Activated CD4-positive, alpha-beta T cell treated with anti-CD3 and anti-CD28 coated beads, Interleukin-2, amount 50 U/mL, for 16 hours (primary cell): Measurements from ENCODE around the gene NOL6.
"Not testable (repeated sequence)": the region's sequence is repeated elsewhere in the genome, so short reads cannot be mapped to it uniquely, and the experiment has no call there.

ENCODE experiments used
- DNase-seq: peaks from one replicate; pipeline ENCODE4 v3.0.0-alpha.2; 2020

Gene NOL6

GRCh38 chr9:33472171-33472880 lies 1.4 kb downstream of the NOL6 start:
- no peak for DNase-seq

GRCh38 chr9:33471361-33471760 lies 2.4 kb downstream of the NOL6 start:
- DNase-seq: no peak

DNA sequence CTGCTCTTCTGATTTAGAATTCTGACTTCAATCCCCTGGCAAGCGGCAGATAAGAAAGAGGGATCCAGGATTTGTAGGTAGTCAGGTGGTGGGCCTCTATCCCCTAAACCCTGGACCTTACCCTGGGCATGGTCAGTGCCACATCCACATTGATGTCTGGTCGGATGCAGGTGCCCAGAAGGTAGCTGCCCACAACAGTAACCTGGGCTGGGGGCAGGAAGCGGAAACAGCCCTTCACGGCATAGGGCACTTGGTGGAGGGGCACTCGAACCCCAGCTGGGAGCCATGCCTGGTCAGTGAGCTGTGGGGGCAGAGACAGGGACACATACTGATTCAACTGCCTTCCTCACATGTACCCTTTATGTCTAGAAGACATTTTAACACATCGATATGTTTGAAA lies 3.8 kb downstream of the NOL6 start:
- no peak for DNase-seq

DNA sequence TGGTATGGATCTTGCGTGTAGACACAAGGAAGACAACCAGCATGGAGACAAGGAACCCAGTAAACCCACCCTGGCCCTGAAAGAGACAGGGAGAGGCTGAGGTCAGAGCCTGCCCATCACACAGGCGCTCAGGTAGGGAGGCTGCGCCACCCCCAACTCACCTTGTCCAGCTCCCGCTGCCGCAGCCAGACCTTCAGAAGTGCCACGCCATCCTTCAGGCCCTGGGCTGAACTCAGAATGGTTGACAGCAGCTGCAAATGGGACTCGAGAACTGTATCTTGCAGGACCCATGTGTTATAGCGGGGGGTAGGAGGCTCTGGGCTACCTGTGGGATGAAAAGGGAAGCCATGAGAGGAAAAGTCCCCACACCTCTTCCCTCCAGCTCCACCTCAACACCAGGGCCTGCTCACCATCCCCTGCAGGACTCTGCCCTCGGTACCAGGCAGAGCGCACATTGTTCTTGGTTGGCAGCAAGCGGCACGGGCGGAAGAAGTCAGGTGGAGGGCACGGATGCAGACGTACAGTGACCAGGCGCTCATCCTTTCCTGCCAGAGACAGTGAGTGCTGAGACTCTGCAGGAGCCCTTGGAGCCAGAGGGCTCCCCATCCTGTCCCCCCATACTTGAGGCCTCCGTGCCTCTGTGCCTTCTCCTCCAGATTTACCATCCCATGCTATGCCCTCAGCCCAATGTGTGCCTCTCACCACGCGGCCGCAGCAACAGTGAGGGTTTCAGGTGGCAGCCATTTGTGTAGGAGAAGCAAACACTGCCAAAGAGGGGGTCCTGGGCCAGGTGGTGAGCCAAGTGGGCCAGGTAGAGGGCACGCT lies 4.7 kb downstream of the NOL6 start:
- no peak for DNase-seq

DNA sequence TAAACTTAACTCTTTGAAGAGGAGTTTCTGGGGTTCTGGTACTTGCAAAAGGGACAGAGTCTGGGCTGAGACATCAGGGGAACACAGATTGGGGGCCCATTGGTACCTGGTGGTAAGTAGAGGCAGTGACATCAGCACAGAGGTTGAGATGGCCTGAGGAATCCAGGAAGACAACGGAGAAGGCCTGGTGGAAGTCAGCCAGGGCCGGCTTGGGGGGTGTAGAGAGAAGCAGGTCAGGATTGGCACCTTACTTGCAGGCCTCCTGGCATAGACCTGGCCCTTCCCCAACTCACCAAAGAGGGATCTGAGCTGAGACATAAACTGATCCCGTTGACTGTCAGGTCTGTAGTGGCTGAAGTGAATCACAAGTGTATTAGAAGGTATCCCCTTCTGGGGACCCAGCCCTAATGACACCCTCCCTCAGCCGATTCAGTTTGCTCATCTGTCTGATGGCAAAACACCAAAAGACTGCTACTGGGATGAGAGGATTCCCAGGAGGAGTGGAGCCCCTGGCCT lies 5.5 kb downstream of the NOL6 start:
- no peak for DNase-seq

DNA sequence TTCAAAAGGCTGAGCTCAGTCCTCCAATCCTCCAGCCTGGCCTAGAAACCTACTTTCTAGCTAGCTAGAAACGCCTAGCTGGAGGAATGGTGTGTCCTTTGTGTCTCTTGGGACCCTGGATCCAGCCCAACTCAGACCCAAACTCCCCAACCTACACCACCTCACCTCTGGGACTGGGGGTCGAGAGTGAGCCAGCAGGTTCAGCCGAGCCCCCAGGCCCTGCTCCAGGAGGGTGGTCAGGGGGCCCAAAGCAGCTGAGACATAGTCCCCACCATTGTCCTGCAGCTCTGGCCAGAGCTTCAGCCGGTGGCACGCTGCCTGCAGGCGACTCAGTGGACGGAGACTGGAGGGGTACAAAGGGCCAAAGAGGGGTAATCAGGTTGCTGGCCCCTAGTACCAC lies 6.2 kb downstream of the NOL6 start:
- no peak for DNase-seq

- DNase-seq: peak; percentile 62
Observed at GRCh38 chr9:33466565-33467495, 6.9 kb downstream of the NOL6 start.

- no peak for DNase-seq
Observed at GRCh38 chr9:33465596-33466564, 7.8 kb downstream of the NOL6 start.

DNA sequence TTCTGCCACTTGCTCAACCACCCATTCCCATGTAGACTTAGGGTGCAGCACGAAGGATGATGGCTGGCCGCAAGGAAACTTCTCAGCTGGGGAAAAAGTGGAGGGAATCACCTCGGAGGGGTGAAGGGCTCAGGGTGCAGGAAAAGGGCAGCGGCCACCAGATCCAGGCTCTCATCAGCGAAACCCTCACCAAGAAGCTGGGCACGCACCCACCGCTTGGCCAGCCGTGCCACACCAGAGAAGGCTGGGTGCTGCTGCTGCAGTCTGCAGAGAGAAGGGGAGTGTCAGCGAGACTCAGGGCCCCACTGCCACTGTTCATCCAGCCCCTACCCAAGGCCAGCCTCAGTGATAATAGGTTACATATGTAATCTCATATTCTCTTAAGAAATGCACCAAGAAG lies 8.6 kb downstream of the NOL6 start:
- DNase-seq: no peak

DNA sequence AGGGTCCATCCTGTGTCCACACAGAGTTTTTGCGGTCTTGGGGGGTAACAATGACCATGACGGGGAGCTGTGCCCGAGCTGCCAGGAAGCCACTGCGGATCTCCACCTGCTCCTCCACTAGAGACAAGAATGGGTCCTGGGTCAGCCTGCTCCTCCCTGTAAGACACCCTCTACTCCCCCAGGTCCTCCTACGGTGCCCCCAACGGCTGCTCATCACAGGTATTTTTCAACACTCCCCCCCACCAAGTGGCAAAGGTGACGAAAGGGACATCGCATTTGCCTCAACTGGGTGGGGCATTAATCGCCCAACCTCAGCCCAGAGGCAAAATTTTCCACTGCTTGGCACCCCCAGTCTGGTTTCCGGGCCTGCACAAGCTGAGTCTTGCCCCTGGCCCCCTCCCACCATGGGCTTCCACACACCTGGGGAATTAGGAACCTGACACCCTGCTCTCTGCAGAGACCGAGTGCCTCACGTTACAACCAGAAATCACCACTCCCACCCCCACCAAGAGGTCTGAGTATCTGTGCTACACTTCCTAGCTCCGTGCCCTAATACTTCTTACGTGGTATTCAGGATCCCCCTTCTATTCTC lies 9.6 kb downstream of the NOL6 start:
- no peak for DNase-seq

GRCh38 chr9:33463151-33463550 lies 10.6 kb downstream of the NOL6 start:
- no peak for DNase-seq

DNA sequence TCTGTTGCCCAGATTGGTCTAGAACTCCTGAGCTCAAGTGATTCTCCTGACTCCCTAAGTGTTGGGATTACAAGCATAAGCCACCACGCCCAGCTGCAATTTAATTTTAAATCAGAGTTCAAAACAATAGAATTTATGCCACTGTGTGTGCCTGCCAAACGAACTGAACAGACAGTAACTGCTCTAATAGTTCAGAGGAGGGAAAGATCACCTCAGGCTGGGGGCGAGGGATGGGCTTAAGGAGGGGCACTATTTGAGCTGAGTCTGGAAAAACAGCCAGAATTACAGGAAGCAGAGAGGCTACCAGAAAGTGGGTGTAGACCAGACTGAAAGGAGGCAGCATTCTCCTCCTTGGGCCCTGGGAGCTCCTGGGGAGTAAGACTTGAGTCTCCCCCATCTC lies 12.2 kb downstream of the NOL6 start:
- DNase-seq: no peak

DNA sequence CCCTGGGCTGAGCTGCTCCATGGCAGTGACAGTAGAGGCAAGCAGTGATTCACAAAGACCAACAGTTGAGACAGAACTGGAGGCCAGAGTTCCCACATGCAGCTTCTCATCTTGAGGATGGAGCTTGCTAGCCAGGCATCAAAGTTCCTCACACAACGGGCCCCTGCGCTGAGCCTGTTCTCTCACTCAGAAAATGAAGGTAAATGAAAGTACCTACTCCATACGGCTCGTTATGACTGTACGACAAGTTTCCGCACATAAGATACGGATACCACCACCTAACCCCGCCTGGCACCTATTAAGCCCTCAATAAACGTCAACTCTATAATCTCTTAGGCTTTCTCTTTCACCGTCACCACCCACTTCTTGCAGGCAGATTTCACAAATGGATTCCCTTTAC lies 12.9 kb downstream of the NOL6 start:
- no peak for DNase-seq

DNA sequence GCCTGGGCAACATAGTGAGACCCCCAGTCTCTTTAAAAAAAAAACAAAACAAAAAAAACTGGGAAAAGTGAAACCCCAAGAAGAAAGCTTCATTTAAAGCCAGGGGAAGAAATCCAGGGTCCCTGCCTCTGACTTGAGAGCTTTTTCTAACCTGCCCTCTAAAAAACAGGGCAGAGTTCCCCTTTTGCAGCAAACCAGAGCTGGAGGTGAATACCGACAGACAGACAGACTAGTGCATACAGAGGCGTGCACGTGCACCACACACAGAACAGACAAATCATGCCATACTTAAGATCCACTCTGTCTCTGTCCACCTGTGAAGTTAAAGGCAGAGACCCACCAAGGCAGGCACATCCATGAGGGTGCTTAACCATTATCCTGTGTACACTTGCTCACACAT lies 14.6 kb downstream of the NOL6 start:
- DNase-seq: no peak

DNA sequence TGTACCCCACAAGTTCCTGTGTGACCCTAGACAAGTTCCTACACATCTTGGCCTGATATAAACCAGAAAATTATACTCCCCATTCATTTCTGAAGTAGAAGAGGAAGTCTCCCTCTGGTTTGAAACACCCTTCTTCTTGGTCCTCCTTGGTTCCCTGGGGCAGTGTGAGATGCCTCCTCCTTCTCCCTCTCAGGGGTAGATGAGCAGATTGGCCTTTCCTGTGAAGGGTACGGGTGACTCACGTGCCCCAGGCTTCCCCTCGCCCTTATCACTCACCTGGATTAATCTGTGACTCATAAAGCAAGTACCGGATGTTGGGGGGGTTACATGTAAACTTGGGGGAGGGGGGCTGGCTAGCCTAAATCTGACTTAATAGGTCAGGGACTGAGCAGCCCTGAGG lies 15.3 kb downstream of the NOL6 start:
- peak; percentile 74 for DNase-seq

- DNase-seq: no peak
Observed at GRCh38 chr9:33455945-33456344, 17.8 kb downstream of the NOL6 start.

- DNase-seq: not testable (repeated sequence)
Observed at GRCh38 chr9:33455456-33455855, 18.3 kb downstream of the NOL6 start.

- not testable (repeated sequence) for DNase-seq
Observed at GRCh38 chr9:33454661-33455026, 19.1 kb downstream of the NOL6 start.

DNA sequence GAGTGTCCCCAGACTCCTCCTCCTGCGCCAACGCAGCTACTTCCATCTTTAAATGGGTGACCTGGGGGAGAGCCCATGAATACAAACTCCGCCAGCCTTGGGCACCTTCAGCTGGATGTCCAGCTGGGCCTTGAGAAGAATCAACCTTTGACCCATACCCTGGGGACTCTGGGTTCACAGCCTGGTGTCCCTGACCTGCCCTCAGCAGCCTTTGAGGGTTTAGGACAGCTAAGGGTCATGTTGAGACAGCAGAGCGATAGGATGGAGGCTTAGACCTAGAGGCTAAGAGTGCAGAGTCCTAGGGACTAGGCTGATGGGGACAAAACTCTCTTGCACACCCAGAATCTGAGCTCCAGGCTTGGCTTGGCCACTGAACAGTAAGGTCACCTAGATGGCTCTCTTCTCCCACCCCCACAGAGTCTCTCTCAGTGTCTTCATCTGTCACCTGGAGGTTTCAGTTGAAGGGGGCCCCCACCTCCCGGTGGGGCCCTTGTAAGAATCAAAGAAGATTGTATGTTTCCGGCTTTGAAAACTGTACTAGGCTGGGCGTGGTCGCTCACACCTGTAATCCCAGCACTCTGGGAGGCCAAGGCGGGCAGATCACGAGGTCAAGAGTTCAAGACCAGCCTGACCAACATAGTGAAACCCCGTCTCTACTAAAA lies 19.6 kb downstream of the NOL6 start:
- no peak for DNase-seq

GRCh38 chr9:33453286-33453860 lies 20.4 kb downstream of the NOL6 start:
- DNase-seq: peak; percentile 41
